ENCODE measurements around the gene ZNF532. TPM values are rescaled to one million over a fixed set of nuclear protein-coding genes. Genes with fewer than 3 reads are reported as not detected.

Gene ZNF532
- total RNA-seq, 1 donor: 42.6 TPM

DNA sequence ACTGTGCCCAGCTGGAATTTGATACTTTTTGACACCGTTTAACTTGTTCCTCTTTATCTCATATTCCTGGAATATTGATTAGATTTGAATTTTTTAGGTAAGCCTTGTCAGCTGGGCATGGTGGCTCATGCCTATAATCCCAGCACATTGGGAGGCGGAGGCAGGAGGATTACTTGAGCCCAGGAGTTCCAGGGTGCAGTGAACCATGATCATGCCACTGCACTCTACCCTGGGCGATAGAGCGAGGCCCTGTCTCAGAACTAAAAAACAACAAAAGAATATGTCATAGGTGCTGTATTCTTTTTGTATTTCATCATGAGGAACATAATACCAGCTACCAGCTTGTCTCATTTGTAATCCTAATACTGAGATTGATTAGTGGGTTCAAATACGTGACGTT lies 90.3 kb downstream of the ZNF532 start:
- TF ChIP-seq CTCF (IDR thresholded peaks at IDR 0.05; ENCODE audit: insufficient read depth, low read length): no peak
- DNase-seq (ENCODE audit: low read depth): no peak
- H3K4me3 ChIP-seq (ENCODE audit: low read depth, low read length): no peak overlapping the region

- H3K4me3 ChIP-seq (ENCODE audit: low read depth, low read length): no peak overlapping the region
- peak; percentile 68 for DNase-seq (ENCODE audit: low read depth)
- TF ChIP-seq CTCF (IDR thresholded peaks at IDR 0.05; ENCODE audit: insufficient read depth, low read length): no peak
Measured at GRCh38 chr18:58955738-58956137, 91.1 kb downstream of the ZNF532 start.

GRCh38 chr18:58958628-58959027 lies 94.0 kb downstream of the ZNF532 start:
- TF ChIP-seq CTCF (IDR thresholded peaks at IDR 0.05; ENCODE audit: insufficient read depth, low read length): no peak
- no peak overlapping the region for H3K4me3 ChIP-seq (ENCODE audit: low read depth, low read length)
- no peak for DNase-seq (ENCODE audit: low read depth)

DNA sequence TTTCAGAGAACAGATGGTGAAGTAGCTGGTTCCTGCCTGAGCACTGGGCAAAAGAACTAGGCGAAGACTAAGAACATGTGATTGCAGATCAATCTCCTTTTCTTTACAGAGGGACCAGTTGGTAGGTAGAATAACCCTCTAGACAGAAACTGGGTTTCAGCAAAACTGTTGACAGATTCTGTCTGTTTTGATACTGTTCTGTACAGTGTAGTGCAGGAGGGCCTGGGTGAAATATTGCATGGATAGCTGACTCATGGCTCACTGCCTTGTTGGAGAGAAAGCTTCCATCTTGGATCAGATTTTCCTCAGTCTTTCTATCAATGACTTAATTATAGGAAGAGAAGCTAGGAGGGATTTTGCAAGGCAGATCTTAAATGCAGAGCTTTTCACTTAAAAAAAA lies 95.8 kb downstream of the ZNF532 start:
- TF ChIP-seq CTCF (IDR thresholded peaks at IDR 0.05; ENCODE audit: insufficient read depth, low read length): no peak
- no peak overlapping the region for H3K4me3 ChIP-seq (ENCODE audit: low read depth, low read length)
- DNase-seq (ENCODE audit: low read depth): no peak

DNA sequence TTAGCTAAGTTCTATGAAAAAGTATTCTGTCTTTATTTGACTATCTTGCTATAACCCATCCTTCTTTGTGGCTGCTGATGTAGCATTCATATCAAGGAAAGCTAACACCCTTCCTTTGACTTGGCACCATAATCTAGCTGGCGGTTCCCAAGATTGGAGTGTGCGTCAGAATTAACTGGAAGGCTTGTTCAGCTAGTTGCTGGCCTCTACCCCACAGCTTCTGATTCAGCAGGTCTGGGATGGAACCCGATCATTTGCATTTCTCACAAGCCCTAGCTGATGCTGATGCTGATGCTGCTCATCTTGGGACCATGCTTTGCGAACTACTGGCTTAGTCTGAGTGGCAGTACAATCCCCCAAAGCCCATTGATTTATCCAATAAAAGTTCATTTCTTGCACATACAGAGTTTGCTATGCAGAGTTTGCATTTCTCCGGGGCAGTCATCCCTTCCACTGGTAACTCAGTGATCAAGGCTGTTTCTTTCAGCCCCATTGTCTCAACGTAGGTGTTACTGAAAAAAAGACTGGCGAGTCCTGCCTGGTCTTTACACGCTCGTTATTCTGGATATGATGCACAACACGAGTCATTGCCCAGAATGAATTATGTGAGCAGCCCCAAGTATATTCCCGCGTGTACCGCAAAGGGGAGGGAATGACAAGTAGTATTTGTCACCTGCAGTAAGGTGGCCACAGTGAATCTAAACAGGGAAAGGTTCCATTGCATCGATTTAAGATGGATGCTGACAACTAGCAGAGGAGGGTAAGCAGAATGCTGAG lies 96.5 kb downstream of the ZNF532 start:
- peak; percentile 91 for DNase-seq (ENCODE audit: low read depth)
- no peak overlapping the region for H3K4me3 ChIP-seq (ENCODE audit: low read depth, low read length)
- TF ChIP-seq CTCF (IDR thresholded peaks at IDR 0.05; ENCODE audit: insufficient read depth, low read length): no peak

DNA sequence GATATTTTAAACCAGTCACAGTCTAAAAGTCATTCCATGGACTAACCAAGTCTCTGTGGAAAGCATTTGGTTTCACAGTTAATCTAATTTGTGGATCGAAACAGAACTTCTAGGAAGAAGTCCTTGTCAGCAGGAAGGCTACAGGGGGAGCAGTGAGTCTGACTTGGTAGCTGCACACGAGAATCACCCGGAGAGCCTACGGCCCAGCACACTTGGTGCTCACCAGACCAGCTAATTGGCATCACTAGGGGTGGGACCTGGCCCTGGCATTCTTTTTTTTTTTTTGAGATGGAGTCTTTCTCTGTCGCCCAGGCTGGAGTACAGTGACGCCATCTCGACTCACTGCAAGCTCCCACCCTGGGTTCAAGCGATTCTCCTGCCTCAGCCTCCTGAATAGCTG lies 97.7 kb downstream of the ZNF532 start:
- no peak for TF ChIP-seq CTCF (IDR thresholded peaks at IDR 0.05; ENCODE audit: insufficient read depth, low read length)
- no peak overlapping the region for H3K4me3 ChIP-seq (ENCODE audit: low read depth, low read length)
- DNase-seq (ENCODE audit: low read depth): no peak
